Fibroblast of lung (primary cell): Measurements from ENCODE around the gene WDR72. TPM values are rescaled to one million over a fixed set of nuclear protein-coding genes. Genes with fewer than 3 reads are reported as not detected.

ENCODE experiments used
- DNase-seq, 2 donors: peaks; one replicate each; pipeline versions ENCODE4 v3.0.0 to v3.0.0-alpha.2; 2010; ENCODE audit warnings: low read depth in 2 of 2
- H2AFZ ChIP-seq: 2 replicates; pipeline ENCODE4 v1.5.1; 2012; ENCODE audit warnings: low read length, control low read depth, inconsistent platforms
- H3K27ac ChIP-seq: 2 replicates; pipeline ENCODE4 v1.5.1; 2011; ENCODE audit warnings: low read length, control low read depth; ENCODE audit not compliant: insufficient read depth
- H3K27me3 ChIP-seq: 2 replicates; pipeline ENCODE4 v1.5.1; 2011; ENCODE audit warnings: mild to moderate bottlenecking, low read length; ENCODE audit not compliant: control insufficient read depth, insufficient read depth
- H3K36me3 ChIP-seq: 2 replicates; pipeline ENCODE4 v1.5.1; 2011; ENCODE audit warnings: low read length; ENCODE audit not compliant: control insufficient read depth, insufficient read depth
- H3K4me1 ChIP-seq: 2 replicates; pipeline ENCODE4 v1.5.1; 2011; ENCODE audit warnings: low read length; ENCODE audit not compliant: control insufficient read depth, insufficient read depth; ENCODE audit errors: extremely low read depth
- H3K4me2 ChIP-seq: 2 replicates; pipeline ENCODE4 v1.5.1; 2011; ENCODE audit warnings: low read length, control low read depth; ENCODE audit not compliant: insufficient read depth; ENCODE audit errors: extremely low read depth
- H3K4me3 ChIP-seq, 4 experiments: fragments of 200-600 bp in 1 of 4; sonication (generic) in 1 of 4; replicated peaks in 1 of 4; 2 replicates each; pipeline ENCODE4 v1.5.1; 2011 to 2016; ENCODE audit warnings: low read length in 4 of 4, low read depth in 3 of 4, mild to moderate bottlenecking in 3 of 4, control low read depth in 2 of 4, inconsistent platforms in 1 of 4, mixed read lengths in 1 of 4; ENCODE audit not compliant: insufficient read depth in 1 of 4; ENCODE audit errors: control extremely low read depth in 1 of 4
- H3K79me2 ChIP-seq: 2 replicates; pipeline ENCODE4 v1.5.1; 2012; ENCODE audit warnings: mild to moderate bottlenecking, low read length, inconsistent platforms; ENCODE audit not compliant: control insufficient read depth, insufficient read depth
- H3K9ac ChIP-seq: 2 replicates; pipeline ENCODE4 v1.5.1; 2011; ENCODE audit warnings: mild to moderate bottlenecking, low read length, control low read depth; ENCODE audit not compliant: insufficient read depth
- H3K9me3 ChIP-seq: 2 replicates; pipeline ENCODE4 v1.5.1; 2012; ENCODE audit warnings: low read depth, low read length; ENCODE audit not compliant: control insufficient read depth, insufficient read depth
- H4K20me1 ChIP-seq: 2 replicates; pipeline ENCODE4 v1.5.1; 2011; ENCODE audit warnings: low read length; ENCODE audit not compliant: control insufficient read depth, insufficient read depth; ENCODE audit errors: extremely low read depth
- CTCF ChIP-seq, 2 donors: IDR thresholded peaks in 1 of 2; conservative IDR thresholded peaks in 1 of 2; 1 replicate in 1 of 2; 2 replicates in 1 of 2; pipeline ENCODE4 v1.5.1; 2011 to 2012; ENCODE audit warnings: low read length in 2 of 2, control low read depth in 1 of 2, inconsistent platforms in 1 of 2, low read depth in 1 of 2, mild to moderate bottlenecking in 1 of 2
- EZH2 ChIP-seq: IDR thresholded peaks from 2 replicates; pipeline ENCODE4 v1.5.1; 2012; ENCODE audit warnings: low read length, control low read depth, mild to moderate bottlenecking; ENCODE audit errors: missing control alignments
- polyA plus RNA-seq, 2 donors: library from polyadenylated mRNA; depleted of rRNA in 1 of 2; stranded (reverse) in 1 of 2; unstranded in 1 of 2; fragments of >200 nt; gene quantifications; 2 replicates each; pipeline ENCODE4 v1.2.1, GENCODE V29; 2011 to 2012; ENCODE audit warnings: missing spikeins in 1 of 2
- total RNA-seq: library from RNA; depleted of rRNA; stranded (reverse); fragments of >200 nt; gene quantifications from 2 replicates; pipeline ENCODE4 v1.2.1, GENCODE V29; 2014

Gene WDR72
- total and polyA plus RNA-seq, 2 donors (not counting 1 experiment from before 2014, with no cell fraction given): not detected

DNA sequence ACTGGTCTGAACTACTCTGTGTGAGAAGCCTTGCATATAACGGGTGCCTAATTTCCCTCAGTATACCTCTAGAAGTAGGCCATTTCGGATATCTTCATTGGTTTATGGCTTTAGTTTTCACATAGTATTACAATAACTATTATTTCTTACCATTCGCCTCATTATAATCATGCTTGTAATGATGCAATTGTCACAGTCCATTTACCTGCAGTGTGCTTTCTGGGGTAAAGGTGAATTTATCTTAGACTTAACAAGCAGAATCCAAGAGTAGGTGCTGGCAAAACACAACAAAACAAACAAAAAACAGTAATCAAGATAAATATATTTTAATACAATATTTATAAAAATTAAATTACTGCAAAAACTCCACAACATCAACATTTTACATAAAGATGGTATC is 246.0 kb downstream of the WDR72 start:
- Histone ChIP-seq H3K27me3 (no peaks in the 10 kb centered on the region), H3K9me3 (no peaks in the 10 kb centered on the region), H3K36me3 (no peaks in the 10 kb centered on the region), H2AFZ (no peak overlapping the region), H4K20me1 (no peaks in the 10 kb centered on the region), H3K4me3 (no peak overlapping the region), H3K27ac (no peak overlapping the region), H3K4me2 (no peak overlapping the region), H3K4me1 (no peaks in the 10 kb centered on the region), H3K79me2 (no peaks in the 10 kb centered on the region), H3K9ac (no peak overlapping the region)
- TF ChIP-seq CTCF (conservative IDR thresholded peaks at IDR 0.05 in 1 of 2, IDR thresholded peaks at IDR 0.05 in 1 of 2; ENCODE audit: low read depth in 1 of 2, low read length in 2 of 2) (no peak), EZH2 (no peak)
- no peak for DNase-seq

DNA sequence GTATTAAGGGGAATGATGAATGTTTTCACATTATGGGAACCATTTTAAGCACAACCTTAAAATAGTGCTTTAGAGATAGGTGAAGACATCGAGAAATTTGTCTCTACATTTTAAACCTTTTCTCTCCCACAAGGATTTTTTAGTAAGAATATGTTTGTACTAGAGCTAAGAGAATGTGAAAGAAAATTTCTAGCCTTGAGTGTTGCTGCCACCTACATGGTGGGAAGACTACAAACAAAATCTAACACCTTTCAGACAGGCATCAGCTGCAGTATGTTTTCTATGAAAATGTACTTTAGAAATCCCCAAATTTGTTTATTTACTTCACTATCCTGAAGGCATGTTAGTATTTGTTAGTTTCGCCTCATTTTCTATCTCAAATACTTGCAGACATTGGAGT is 247.4 kb downstream of the WDR72 start:
- no peak overlapping the region for H3K9ac ChIP-seq
- no peak overlapping the region for H2AFZ ChIP-seq
- no peaks in the 10 kb centered on the region for H3K27me3 ChIP-seq
- H3K4me1 ChIP-seq: no peaks in the 10 kb centered on the region
- no peak overlapping the region for H3K27ac ChIP-seq
- no peak overlapping the region for H3K4me2 ChIP-seq
- TF ChIP-seq CTCF (conservative IDR thresholded peaks at IDR 0.05 in 1 of 2, IDR thresholded peaks at IDR 0.05 in 1 of 2; ENCODE audit: low read depth in 1 of 2, low read length in 2 of 2): no peak
- no peak for TF ChIP-seq EZH2
- DNase-seq: no peak
- H3K4me3 ChIP-seq: no peak overlapping the region
- H3K79me2 ChIP-seq: no peaks in the 10 kb centered on the region
- no peaks in the 10 kb centered on the region for H4K20me1 ChIP-seq
- H3K36me3 ChIP-seq: no peaks in the 10 kb centered on the region
- H3K9me3 ChIP-seq: no peaks in the 10 kb centered on the region

- Histone ChIP-seq H3K9me3 (no peaks in the 10 kb centered on the region), H2AFZ (no peak overlapping the region), H4K20me1 (no peaks in the 10 kb centered on the region), H3K4me3 (no peak overlapping the region), H3K36me3 (no peaks in the 10 kb centered on the region), H3K79me2 (no peaks in the 10 kb centered on the region), H3K27me3 (no peaks in the 10 kb centered on the region), H3K4me2 (no peak overlapping the region), H3K9ac (no peak overlapping the region), H3K4me1 (no peaks in the 10 kb centered on the region), H3K27ac (no peak overlapping the region)
- DNase-seq: no peak
- TF ChIP-seq EZH2: no peak
- no peak for TF ChIP-seq CTCF (conservative IDR thresholded peaks at IDR 0.05 in 1 of 2, IDR thresholded peaks at IDR 0.05 in 1 of 2; ENCODE audit: low read depth in 1 of 2, low read length in 2 of 2)
These were observed 248.3 kb downstream of the WDR72 start for GRCh38 chr15:53511175-53511574.
